ENCODE measurements around the gene KCNG2. TPM values are rescaled to one million over a fixed set of nuclear protein-coding genes. Genes with fewer than 3 reads are reported as not detected.

The KCNG2 gene
- total and polyA plus RNA-seq, 2 of the 13 experiments (the other 11 are each of a cell fraction or from before 2014, with no cell fraction given), result not detected

GRCh38 chr18:79934311-79935097 is 136.8 kb downstream of the KCNG2 start (continued):
- TF ChIP-seq ZBTB49 (CRISPR knock-in tag; IDR thresholded peaks at IDR 0.05; ENCODE audit: borderline replicate concordance) (no peak), BORCS8-MEF2B (CRISPR knock-in tag; IDR thresholded peaks at IDR 0.05) (peak; percentile 84), ZNF18 (CRISPR knock-in tag; IDR thresholded peaks at IDR 0.05; ENCODE audit: insufficient replicate concordance) (no peak), MYC (CRISPR knock-in tag; IDR thresholded peaks at IDR 0.05; ENCODE audit: borderline replicate concordance) (no peak; the same call in 1 of the 2 replicates), KDM5B (CRISPR knock-in tag; IDR thresholded peaks at IDR 0.05; ENCODE audit: borderline replicate concordance) (0 out of 2 replicates have a peak, but pooled peaks have one; percentile 20), ZNF512B (CRISPR knock-in tag; IDR thresholded peaks at IDR 0.05; ENCODE audit: borderline replicate concordance) (no peak), THAP8 (CRISPR knock-in tag; IDR thresholded peaks at IDR 0.05; ENCODE audit: borderline replicate concordance) (no peak), FOXK2 (IDR thresholded peaks at IDR 0.05) (peak; percentile 95), AHR (CRISPR knock-in tag; IDR thresholded peaks at IDR 0.05) (no peak; the same call in 1 of the 2 replicates), FOSL1 (CRISPR knock-in tag; IDR thresholded peaks at IDR 0.05; ENCODE audit: borderline replicate concordance) (no peak), SMARCE1 (IDR thresholded peaks at IDR 0.05; ENCODE audit: borderline replicate concordance) (no peak), ZNF382 (CRISPR knock-in tag; IDR thresholded peaks at IDR 0.05; ENCODE audit: borderline replicate concordance) (no peak), FIP1L1 (IDR thresholded peaks at IDR 0.05; ENCODE audit: borderline replicate concordance, insufficient read depth, low read depth, low read length) (no peak; the same call in 1 of the 2 replicates), CREBL2 (CRISPR knock-in tag; IDR thresholded peaks at IDR 0.05; ENCODE audit: borderline replicate concordance) (no peak), ZNF160 (CRISPR knock-in tag; IDR thresholded peaks at IDR 0.05) (no peak), ZNF576 (CRISPR knock-in tag; IDR thresholded peaks at IDR 0.05) (no peak), HBP1 (CRISPR knock-in tag; IDR thresholded peaks at IDR 0.05; ENCODE audit: low read depth) (peak; percentile 80; the same call in 1 of the 2 replicates), CAMTA2 (CRISPR knock-in tag; IDR thresholded peaks at IDR 0.05; ENCODE audit: borderline replicate concordance) (no peak)

Data from HepG2 (cell line).